ENCODE data around the gene ADISSP. TPM values are rescaled to one million over a fixed set of nuclear protein-coding genes. Genes with fewer than 3 reads are reported as not detected.

Gene ADISSP
- total and polyA plus RNA-seq, 9 of the 15 experiments (the other 6 are each of a cell fraction or from before 2014, with no cell fraction given), result 1.4 to 70.6 (median 23.4) TPM

GRCh38 chr20:3781153-3781910 lies 13.8 kb upstream of the ADISSP start, which contains the start of gene SPEF1 (continued):
- no peak for TF ChIP-seq ZBTB40 (IDR thresholded peaks at IDR 0.05)
- TF ChIP-seq ZBTB40 (CRISPR knock-in tag; IDR thresholded peaks at IDR 0.05), result no peak
- TF ChIP-seq CREB1 (IDR thresholded peaks at IDR 0.05), result no peak
- no peak for TF ChIP-seq CREB1 (CRISPR knock-in tag; IDR thresholded peaks at IDR 0.05)
- no peak for TF ChIP-seq HLTF (IDR thresholded peaks at IDR 0.05)
- TF ChIP-seq ZBTB8A (IDR thresholded peaks at IDR 0.05; ENCODE audit: partially characterized antibody), result no peak
- TF ChIP-seq MTA1 (IDR thresholded peaks at IDR 0.05; ENCODE audit: borderline replicate concordance), result no peak
- peak; percentile 99 for TF ChIP-seq ARID4B (CRISPR knock-in tag; IDR thresholded peaks at IDR 0.05)
- no peak for TF ChIP-seq ID3 (CRISPR knock-in tag; IDR thresholded peaks at IDR 0.05)
- TF ChIP-seq ID3 (tag; IDR thresholded peaks at IDR 0.05), result no peak
- no peak for TF ChIP-seq ZNF274 (IDR thresholded peaks at IDR 0.05; ENCODE audit: borderline replicate concordance, low read depth, low read length)
- no peak for TF ChIP-seq RUNX1 (IDR thresholded peaks at IDR 0.05; ENCODE audit: low read depth)
- peak; percentile 15; the same call in 1 of the 2 replicates for TF ChIP-seq JUND (IDR thresholded peaks at IDR 0.05; ENCODE audit: borderline replicate concordance, low read depth, low read length)
- no peak for TF ChIP-seq JUND (tag; IDR thresholded peaks at IDR 0.05; ENCODE audit: borderline replicate concordance, low read depth, low read length)
- TF ChIP-seq MBD2 (IDR thresholded peaks at IDR 0.05; ENCODE audit: borderline replicate concordance, low read depth), result 0 out of 2 replicates have a peak, but pooled peaks have one; percentile 48

All from K562 (cell line).